GM18873 (cell line): ENCODE results near the gene RRAGA.
"Not testable (repeated sequence)": the region's sequence is repeated elsewhere in the genome, so short reads cannot be mapped to it uniquely, and the experiment has no call there.

Source experiments
- ATAC-seq: cut with Tn5 transposase; IDR thresholded peaks from one replicate; pipeline ENCODE4 v1.9.1; 2021; ENCODE audit warnings: mild to moderate bottlenecking, moderate library complexity, moderate number of reproducible peaks; ENCODE audit not compliant: unreplicated experiment, low FRiP score

Gene RRAGA, protein sequence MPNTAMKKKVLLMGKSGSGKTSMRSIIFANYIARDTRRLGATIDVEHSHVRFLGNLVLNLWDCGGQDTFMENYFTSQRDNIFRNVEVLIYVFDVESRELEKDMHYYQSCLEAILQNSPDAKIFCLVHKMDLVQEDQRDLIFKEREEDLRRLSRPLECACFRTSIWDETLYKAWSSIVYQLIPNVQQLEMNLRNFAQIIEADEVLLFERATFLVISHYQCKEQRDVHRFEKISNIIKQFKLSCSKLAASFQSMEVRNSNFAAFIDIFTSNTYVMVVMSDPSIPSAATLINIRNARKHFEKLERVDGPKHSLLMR

GRCh38 chr9:19048966-19049916 lies at the start of gene RRAGA:
Gene RRAGA (plus strand): TSS chr9:19049427. CDS start chr9:19049660, 233 bp downstream.
- ATAC-seq = peak; percentile 93

GRCh38 chr9:19000133-19000532 lies 49.1 kb upstream of the RRAGA start:
- ATAC-seq = no peak

DNA sequence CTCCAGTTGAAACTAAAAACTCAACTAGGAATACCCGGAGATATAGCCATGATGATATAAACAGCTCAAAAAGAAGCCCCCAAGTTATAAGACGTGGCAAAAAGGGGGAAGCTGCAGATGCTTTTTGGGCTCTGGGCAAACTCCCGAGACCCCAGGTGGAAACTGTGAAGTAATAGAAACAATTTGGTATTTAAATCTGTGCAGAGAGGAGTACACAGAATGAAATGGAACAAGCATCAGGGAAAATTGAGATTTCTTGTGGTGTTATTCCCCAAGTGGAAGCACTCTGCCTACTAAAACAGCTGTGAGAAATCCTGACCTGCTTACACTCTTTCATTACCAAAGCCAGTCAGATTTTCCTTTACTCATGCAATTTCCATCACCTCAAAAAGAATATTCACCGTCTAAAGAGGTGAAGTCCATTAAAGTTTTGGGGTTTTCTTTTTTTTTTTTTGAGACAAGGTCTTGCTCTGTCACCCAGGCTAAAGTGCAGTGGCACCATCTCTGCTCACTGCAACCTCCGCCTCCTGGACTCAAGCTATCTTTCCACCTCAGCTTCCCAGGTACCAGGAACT lies 39.7 kb upstream of the RRAGA start:
- no peak for ATAC-seq

DNA sequence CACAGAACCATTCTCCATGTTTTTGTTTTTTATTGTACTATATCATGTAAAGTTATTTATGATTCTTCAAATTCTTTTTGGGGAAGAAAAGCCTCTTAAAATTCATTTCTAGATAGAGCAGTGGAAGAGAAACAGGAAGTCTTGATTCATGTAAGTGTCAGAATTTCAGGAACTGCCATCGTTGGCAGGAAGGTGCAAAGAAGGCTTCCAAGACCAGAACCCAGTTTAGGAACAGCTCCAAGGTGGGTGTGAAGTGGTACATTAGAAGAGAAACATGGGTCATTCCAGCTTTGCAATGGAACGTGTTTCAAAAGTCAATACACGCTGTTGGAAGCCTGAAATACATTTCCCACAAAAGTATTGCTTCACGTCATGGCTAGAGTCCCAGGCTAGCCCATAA lies 31.0 kb upstream of the RRAGA start:
- no peak for ATAC-seq

GRCh38 chr9:19020886-19021455 lies 28.3 kb upstream of the RRAGA start:
- ATAC-seq = no peak

DNA sequence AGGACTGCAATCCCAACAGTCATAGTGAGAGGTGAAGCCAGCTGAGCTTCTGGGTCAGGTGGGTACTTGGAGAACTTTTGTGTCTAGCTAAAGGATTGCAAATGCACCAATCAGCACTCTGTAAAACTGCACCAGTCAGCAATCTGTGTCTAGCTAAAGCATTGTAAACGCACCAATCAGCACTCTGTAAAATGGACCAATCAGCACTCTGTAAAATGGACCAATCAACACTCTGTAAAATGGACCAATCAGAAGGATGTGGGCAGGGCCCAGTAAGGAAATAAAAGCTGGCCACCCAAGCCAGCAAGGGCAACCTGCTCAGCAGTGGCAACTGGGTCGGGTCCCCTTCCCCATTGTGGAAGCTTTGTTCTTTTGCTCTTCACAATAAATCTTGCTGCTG lies 27.6 kb upstream of the RRAGA start:
- ATAC-seq = not testable (repeated sequence)

DNA sequence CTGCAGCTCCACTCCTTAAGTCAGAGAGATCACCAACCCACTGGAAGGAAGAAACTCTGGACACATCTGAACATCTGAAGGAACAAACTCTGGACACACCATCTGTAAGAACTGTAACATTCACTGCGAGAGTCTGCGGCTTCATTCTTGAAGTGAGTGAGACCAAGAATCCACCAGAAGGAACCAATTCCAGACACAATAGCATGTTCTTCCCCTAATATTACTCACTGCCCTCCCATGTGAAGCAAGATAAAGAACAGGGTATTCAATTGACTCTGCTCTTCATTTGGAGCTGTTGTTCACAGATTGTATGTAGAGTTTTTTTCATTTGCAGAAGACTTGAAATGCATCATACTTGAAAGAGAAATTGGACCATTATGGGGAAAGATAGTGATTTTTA lies 27.0 kb upstream of the RRAGA start:
- peak; percentile 79 for ATAC-seq

GRCh38 chr9:19023078-19023477 lies 26.1 kb upstream of the RRAGA start:
- no peak for ATAC-seq

GRCh38 chr9:19026375-19026774 lies 22.9 kb upstream of the RRAGA start:
- no peak for ATAC-seq

- ATAC-seq = no peak
Observed at GRCh38 chr9:19027825-19028224, 21.4 kb upstream of the RRAGA start.

DNA sequence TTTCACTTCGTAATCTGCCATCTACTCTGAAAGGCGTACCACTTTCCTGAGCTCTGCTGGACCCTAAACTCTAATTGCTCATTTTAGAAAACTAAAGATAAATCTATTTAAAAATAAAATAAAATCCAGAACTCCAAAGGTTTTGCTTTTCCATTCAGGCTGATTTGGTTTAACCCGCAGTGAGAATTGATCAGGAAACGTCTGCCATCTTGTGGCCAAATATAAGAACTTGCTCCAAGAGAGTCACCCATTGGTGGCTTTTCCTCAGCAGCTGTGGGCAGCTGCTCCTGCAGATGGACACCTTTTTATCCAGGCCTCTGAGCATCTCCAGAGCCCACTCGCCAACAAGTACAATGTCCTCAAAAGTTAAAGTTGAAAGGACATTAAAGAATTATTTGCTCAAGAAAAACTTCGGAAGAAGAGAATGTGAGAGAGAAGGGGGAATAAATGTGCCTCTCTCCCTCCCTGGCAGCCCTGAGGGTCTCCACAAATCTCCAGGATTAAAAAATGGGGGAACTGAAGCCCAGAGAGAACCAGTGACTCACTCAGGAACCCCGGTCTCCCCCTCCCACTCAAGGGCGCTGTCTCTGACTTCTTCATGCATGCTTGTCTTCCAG lies 20.3 kb upstream of the RRAGA start:
- no peak for ATAC-seq

GRCh38 chr9:19030899-19031298 lies 18.3 kb upstream of the RRAGA start:
- peak; percentile 69 for ATAC-seq

- ATAC-seq = no peak
Observed at GRCh38 chr9:19032406-19032805, 16.8 kb upstream of the RRAGA start.

DNA sequence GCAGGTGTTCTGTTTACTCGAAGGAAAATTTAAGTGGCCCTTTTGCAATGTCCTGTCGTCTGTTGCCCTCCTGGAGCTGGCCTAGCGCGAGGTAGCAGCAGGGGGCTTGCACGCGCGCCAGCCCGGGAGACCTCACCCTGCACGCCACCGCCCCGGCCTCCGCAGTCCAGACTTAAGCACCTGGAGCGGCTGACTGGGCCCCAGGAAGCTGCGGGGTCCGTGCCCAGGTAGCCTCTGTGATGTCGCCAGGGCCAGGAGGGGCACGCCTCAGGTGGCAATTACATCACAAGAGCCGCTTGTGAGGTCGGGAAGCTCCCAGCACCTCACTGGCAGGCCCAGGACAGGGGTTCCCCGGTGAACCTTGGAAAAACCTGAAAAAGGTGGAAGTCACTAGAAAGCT lies 16.2 kb upstream of the RRAGA start, which contains the start of gene SAXO1:
Gene SAXO1 (minus strand): TSS at position 195 of the 400 bp plus-strand sequence. CDS start 301 bp downstream, outside the sequence.
- no peak for ATAC-seq

DNA sequence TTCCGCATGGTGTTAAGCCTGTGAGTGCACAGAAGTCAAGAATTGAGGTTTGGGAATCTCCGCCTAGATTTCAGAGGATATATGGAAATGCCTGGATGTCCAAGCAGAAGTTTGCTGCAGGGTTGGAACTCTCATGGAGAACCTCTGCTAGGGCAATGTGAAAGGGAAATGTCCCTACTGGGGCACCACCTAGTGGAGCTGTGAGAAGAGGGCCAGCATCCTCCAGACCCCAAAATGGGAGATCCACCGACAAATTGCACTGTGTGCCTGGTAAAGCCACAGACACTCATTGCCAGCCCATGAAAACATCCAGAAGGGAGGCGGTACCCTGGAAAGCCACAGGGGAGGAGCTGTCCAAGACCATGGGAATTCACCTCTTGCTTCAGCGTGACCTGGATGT lies 12.6 kb upstream of the RRAGA start:
- no peak for ATAC-seq

GRCh38 chr9:19049917-19050636 lies 850 bp downstream of the RRAGA start:
- ATAC-seq = no peak

DNA sequence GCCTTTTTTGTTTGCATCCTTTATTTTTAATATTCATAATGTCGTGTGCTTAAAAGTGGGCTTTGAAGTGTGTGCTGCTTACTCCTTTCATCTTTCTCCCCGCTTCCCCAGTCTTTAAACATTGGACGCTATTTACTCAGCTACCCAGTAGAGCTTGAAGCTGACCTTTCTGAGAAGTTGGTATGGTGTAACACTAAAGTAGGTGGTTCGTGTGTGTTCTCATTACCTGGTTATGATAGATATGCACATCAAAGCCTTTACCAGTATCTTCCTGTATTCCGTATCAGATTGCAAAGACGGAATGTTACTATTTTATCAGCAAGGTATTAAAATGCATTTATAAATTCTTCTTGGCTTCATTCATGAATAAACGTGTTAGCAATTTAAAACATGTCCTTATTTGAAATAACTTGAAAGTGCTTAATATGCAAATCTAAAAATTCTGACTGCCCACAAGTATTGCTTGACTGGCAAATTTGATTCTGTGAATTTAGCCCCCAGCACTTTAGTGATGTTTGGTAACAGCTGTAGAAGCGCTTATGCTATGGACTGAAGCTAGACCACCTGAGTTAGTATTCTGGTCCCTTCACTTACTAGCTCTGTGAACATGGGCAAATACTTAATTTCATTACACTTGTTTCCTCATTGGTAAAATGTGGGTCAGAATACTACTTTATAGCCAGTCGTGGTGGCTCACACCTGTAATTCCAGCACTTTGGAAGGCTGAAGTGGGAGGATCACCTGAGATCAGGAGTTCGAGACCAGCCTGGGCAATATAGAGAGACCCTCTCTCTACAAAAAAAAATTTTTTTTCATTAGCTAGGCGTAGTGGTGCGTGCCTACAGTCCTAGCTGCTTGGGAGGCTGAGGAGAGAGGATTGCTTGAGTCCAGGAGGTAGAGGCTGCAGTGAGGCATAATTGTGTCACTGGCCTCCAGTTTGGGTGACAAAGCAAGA lies 1.7 kb downstream of the RRAGA start:
- ATAC-seq = no peak

DNA sequence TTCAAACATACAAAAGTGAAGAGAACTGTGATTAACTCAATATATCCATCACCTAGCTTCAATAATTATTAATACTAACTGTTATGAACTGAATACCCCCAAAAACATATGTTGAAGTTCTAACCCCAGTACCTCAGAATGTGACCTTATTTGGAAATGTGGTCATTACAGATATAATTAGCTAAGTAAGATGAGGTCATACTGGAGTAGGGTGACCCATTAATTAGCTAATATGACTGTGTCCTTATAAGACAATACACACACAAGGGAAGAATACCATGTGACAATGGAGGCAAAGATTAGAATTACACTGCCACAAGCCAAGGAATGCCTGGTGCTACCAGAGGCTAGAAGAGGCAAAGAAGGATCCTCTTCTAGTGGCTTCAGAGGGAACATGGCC lies 7.8 kb downstream of the RRAGA start:
- no peak for ATAC-seq

DNA sequence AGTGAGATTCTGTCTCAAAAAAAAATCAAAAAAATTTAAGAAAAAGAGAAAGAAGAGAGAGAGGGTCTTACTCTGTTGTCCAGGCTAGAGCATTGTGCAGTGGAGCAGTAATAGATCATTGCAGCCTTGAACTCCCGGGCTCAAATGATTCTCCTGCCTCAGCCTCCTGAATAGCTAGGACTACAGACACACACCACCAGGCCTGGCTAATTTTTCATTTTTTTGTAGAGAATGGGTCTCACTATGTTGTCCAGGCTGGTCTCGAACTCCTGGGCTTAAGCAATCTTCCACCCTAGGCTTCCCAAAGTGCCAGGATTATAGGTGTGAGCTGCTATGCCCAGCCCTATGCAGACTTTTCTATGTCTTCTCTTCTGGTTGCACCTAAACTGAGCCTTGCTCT lies 25.0 kb downstream of the RRAGA start:
- no peak for ATAC-seq
